HCT116 (cell line): ENCODE results near the gene TRIM62. TPM values are rescaled to one million over a fixed set of nuclear protein-coding genes. Genes with fewer than 3 reads are reported as not detected.

Source experiments
- ATAC-seq: fragments of 200-7000 bp; cut with Tn5 transposase; 2 replicates; pipeline ENCODE4 v1.9.1; 2020; ENCODE audit warnings: mild to moderate bottlenecking, moderate library complexity
- BruUV-seq: library from RNA; stranded (reverse); fragments of 400-500 nt; replicated peaks from 2 replicates; lab custom pipeline; 2021; lab: Mats Ljungman, UMichigan
- CTCF ChIA-PET: fragments of 300-600 bp; sonication (Branson Sonifier 250); formaldehyde crosslinking; loops from one replicate; lab custom pipeline; 2021; ENCODE audit warnings: antibody characterized with exemption; lab: Charles Lee
- POLR2A ChIA-PET: fragments of 300-600, 350-600 bp; sonication (Branson Sonifier 250); formaldehyde crosslinking; loops from one replicate; lab custom pipeline; 2021; ENCODE audit warnings: antibody characterized with exemption; lab: Charles Lee
- RAD21 ChIA-PET, 2 experiments: fragments of 300-600 bp; sonication (Branson Sonifier 250); formaldehyde crosslinking; loops; one replicate each; lab custom pipeline; 2023; ENCODE audit warnings: low total read pairs in 2 of 2; ENCODE audit not compliant: uncharacterized antibody in 2 of 2, unreplicated experiment in 2 of 2, low non-redundant PET in 1 of 2; lab: Charles Lee
- DNase-seq: peaks from one replicate; pipeline ENCODE4 v3.0.0-alpha.2; 2010; ENCODE audit warnings: low read depth, low spot score
- H2AFZ ChIP-seq: fragments of 200-600 bp; shearing (Covaris generic), sonication (generic); 2 replicates; pipeline ENCODE4 v1.6.1; 2017; ENCODE audit warnings: low read depth, mixed run types, mixed read lengths, antibody characterized with exemption, low read length; ENCODE audit not compliant: poor library complexity, severe bottlenecking
- H3K27ac ChIP-seq: 2 replicates; pipeline ENCODE4 v1.5.1; 2012; ENCODE audit warnings: low read depth, low read length
- H3K27me3 ChIP-seq: fragments of 200-600 bp; sonication (generic); 2 replicates; pipeline ENCODE4 v1.6.1; 2016; ENCODE audit warnings: mixed run types, low read length, mixed read lengths; ENCODE audit not compliant: insufficient read depth
- H3K36me3 ChIP-seq, 2 experiments: fragments of 200-500 bp in 1 of 2; fragments of 200-600 bp in 1 of 2; sonication (Bioruptor generic) in 1 of 2; sonication (generic) in 1 of 2; 2 replicates each; pipeline versions ENCODE4 v1.5.1 to v1.6.1; 2014 to 2016; ENCODE audit warnings: low read length in 2 of 2, inconsistent platforms in 1 of 2, mixed read lengths in 1 of 2, mixed run types in 1 of 2; ENCODE audit not compliant: insufficient read depth in 2 of 2, control insufficient read depth in 1 of 2
- H3K4me1 ChIP-seq, 2 experiments: fragments of 200-600 bp in 1 of 2; sonication (generic) in 1 of 2; 2 replicates each; pipeline versions ENCODE4 v1.5.1 to v1.6.1; 2012 to 2017; ENCODE audit warnings: low read length in 2 of 2, inconsistent platforms in 1 of 2, mild to moderate bottlenecking in 1 of 2, mixed read lengths in 1 of 2, mixed run types in 1 of 2, moderate library complexity in 1 of 2; ENCODE audit not compliant: insufficient read depth in 2 of 2, control insufficient read depth in 1 of 2
- H3K4me2 ChIP-seq: fragments of 200-600 bp; sonication (generic); 2 replicates; pipeline ENCODE4 v1.6.1; 2017; ENCODE audit warnings: mixed run types, low read length, mixed read lengths
- H3K4me3 ChIP-seq, 2 experiments: fragments of 200-600 bp in 1 of 2; sonication (generic) in 1 of 2; replicated peaks in 1 of 2; 2 replicates each; pipeline ENCODE4 v1.5.1; 2011 to 2016; ENCODE audit warnings: low read length in 2 of 2, control low read depth in 1 of 2, low read depth in 1 of 2, mild to moderate bottlenecking in 1 of 2, mixed read lengths in 1 of 2, mixed run types in 1 of 2
- H3K79me2 ChIP-seq: fragments of 200-600 bp; sonication (generic); 2 replicates; pipeline ENCODE4 v1.6.1; 2017; ENCODE audit warnings: mild to moderate bottlenecking, mixed run types, low read length, moderate library complexity, mixed read lengths; ENCODE audit not compliant: insufficient read depth
- H3K9ac ChIP-seq: fragments of 200-600 bp; sonication (generic); 2 replicates; pipeline ENCODE4 v1.6.1; 2016; ENCODE audit warnings: low read length, mixed read lengths
- H3K9me2 ChIP-seq: fragments of 200-600 bp; sonication (generic), shearing (Covaris generic); 2 replicates; pipeline ENCODE4 v1.6.1; 2017; ENCODE audit warnings: mixed run types, mild to moderate bottlenecking, moderate library complexity; ENCODE audit not compliant: insufficient read depth
- H3K9me3 ChIP-seq, 2 experiments: fragments of 200-500 bp in 1 of 2; fragments of 200-600 bp in 1 of 2; sonication (Bioruptor generic) in 1 of 2; sonication (generic) in 1 of 2; 2 replicates each; pipeline ENCODE4 v1.6.1; 2014 to 2017; ENCODE audit warnings: low read length in 2 of 2, mixed read lengths in 2 of 2, inconsistent platforms in 1 of 2, low read depth in 1 of 2, mild to moderate bottlenecking in 1 of 2, mixed run types in 1 of 2, moderate library complexity in 1 of 2; ENCODE audit not compliant: control insufficient read depth in 1 of 2, insufficient read depth in 1 of 2
- H4K20me1 ChIP-seq: fragments of 200-600 bp; sonication (generic), shearing (Covaris generic); 2 replicates; pipeline ENCODE4 v1.6.1; 2017; ENCODE audit warnings: mixed run types, mild to moderate bottlenecking, moderate library complexity; ENCODE audit not compliant: insufficient read depth
- CEBPB ChIP-seq: IDR thresholded peaks from 2 replicates; pipeline ENCODE4 v1.6.1; 2012; ENCODE audit warnings: low read depth
- EGR1 ChIP-seq: IDR thresholded peaks from 2 replicates; pipeline ENCODE4 v1.6.1; 2012; ENCODE audit warnings: low read depth
- ELF1 ChIP-seq: IDR thresholded peaks from 2 replicates; pipeline ENCODE4 v1.6.1; 2012; ENCODE audit warnings: low read depth, borderline replicate concordance
- EZH2 ChIP-seq: fragments of 200-600 bp; sonication (generic); IDR thresholded peaks from 2 replicates; pipeline ENCODE4 v1.6.1; 2017; ENCODE audit warnings: antibody characterized with exemption, mixed run types
- FOSL1 ChIP-seq: IDR thresholded peaks from 2 replicates; pipeline ENCODE4 v1.6.1; 2012; ENCODE audit warnings: low read depth
- JUND ChIP-seq: IDR thresholded peaks from 2 replicates; pipeline ENCODE4 v1.6.1; 2012
- POLR2A ChIP-seq: IDR thresholded peaks from 2 replicates; pipeline ENCODE4 v1.7.0; 2011; ENCODE audit warnings: borderline replicate concordance; ENCODE audit not compliant: insufficient read depth, insufficient read length; ENCODE audit errors: extremely low read depth
- POLR2AphosphoS5 ChIP-seq: IDR thresholded peaks from 2 replicates; pipeline ENCODE4 v1.6.1; 2011; ENCODE audit warnings: mild to moderate bottlenecking, low read depth, low read length, moderate library complexity
- RAD21 ChIP-seq: IDR thresholded peaks from 2 replicates; pipeline ENCODE4 v1.6.1; 2012; ENCODE audit warnings: low read depth, mild to moderate bottlenecking
- SIN3A ChIP-seq: IDR thresholded peaks from 2 replicates; pipeline ENCODE4 v1.6.1; 2012; ENCODE audit warnings: low read depth
- SP1 ChIP-seq: IDR thresholded peaks from 2 replicates; pipeline ENCODE4 v1.6.1; 2012; ENCODE audit warnings: low read depth
- TCF7L2 ChIP-seq: IDR thresholded peaks from 2 replicates; pipeline ENCODE4 v1.7.0; 2011; ENCODE audit warnings: borderline replicate concordance, inconsistent platforms; ENCODE audit not compliant: insufficient read depth, insufficient read length; ENCODE audit errors: extremely low read depth
- ZFX ChIP-seq: fragments of 450-650 bp; IDR thresholded peaks from 2 replicates; pipeline ENCODE4 v1.6.1; 2017
- ZNF274 ChIP-seq: fragments of 200-500 bp; sonication (Bioruptor generic); IDR thresholded peaks from 2 replicates; pipeline ENCODE4 v1.6.1; 2014; ENCODE audit warnings: mild to moderate bottlenecking, low read depth, low read length, inconsistent platforms
- intact Hi-C: fragments of 100-400 bp; cut with micrococcal nuclease; formaldehyde crosslinking; loops from 2 replicates; pipeline ENCODE4 v1.10.0; 2022
- total RNA-seq: library from RNA; stranded (reverse); gene quantifications from one replicate; pipeline ENCODE4 v1.2.1, GENCODE V29; 2021; ENCODE audit not compliant: unreplicated experiment
- TF ChIP-seq, protein P1 (sequence below): IDR thresholded peaks from 2 replicates; pipeline ENCODE4 v1.6.1; 2012; ENCODE audit warnings: low read depth
- TF ChIP-seq, protein P2 (sequence below): IDR thresholded peaks from 2 replicates; pipeline ENCODE4 v1.6.1; 2012
- TF ChIP-seq, protein P3 (sequence below), 3 experiments: fragments of 200-600 bp in 1 of 3; sonication (generic) in 1 of 3; IDR thresholded peaks in 2 of 3; conservative IDR thresholded peaks in 1 of 3; 2 replicates each; pipeline ENCODE4 v1.5.1; 2012 to 2017; ENCODE audit warnings: low read depth in 2 of 3, low read length in 2 of 3, antibody characterized with exemption in 1 of 3, borderline replicate concordance in 1 of 3, control low read depth in 1 of 3, mild to moderate bottlenecking in 1 of 3, mixed read lengths in 1 of 3, mixed run types in 1 of 3, moderate library complexity in 1 of 3; ENCODE audit not compliant: insufficient read depth in 1 of 3

The TRIM62 gene
- total RNA-seq, 1 experiment from 2014 or later = 6.5 TPM

DNA sequence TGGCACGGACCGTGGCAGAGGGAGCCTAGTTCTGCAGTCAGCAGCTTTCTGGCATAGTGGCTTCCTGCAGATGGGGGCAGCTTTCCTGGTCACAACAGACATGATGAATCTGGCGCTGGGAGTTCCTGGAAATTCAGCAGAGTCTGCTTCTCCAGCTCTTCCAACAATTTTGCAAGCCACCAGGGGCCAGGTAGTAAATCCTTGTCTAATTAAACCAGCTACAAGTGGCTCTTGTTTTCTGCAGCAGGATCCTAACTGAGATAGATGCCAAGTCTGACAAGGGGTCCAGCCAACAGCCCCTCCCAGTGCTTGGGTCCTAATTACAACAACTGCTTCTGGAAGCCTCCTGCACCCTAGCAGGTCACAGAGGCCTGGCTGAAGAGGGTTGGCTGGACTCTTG is 35.8 kb downstream of the TRIM62 start:
- ATAC-seq (no peak), DNase-seq (no peak)
- Histone ChIP-seq H3K4me3 (no peak overlapping the region), H3K27ac (no peak overlapping the region), H3K27me3 (no peaks in the 10 kb centered on the region), H3K79me2 (no peaks in the 10 kb centered on the region), H3K9me3 (no peaks in the 10 kb centered on the region)
- intact Hi-C loops = no loop called here
- CTCF ChIA-PET = no interaction called here
- TF ChIP-seq POLR2A (no peak), SIN3A (no peak), EGR1 (no peak), CEBPB (no peak), ZNF274 (no peak), JUND (no peak), RAD21 (no peak), ELF1 (no peak), EZH2 (no peak), ZFX (no peak), POLR2AphosphoS5 (no peak), FOSL1 (no peak), SP1 (no peak), TCF7L2 (no peak)
- TF ChIP-seq, protein P1, sequence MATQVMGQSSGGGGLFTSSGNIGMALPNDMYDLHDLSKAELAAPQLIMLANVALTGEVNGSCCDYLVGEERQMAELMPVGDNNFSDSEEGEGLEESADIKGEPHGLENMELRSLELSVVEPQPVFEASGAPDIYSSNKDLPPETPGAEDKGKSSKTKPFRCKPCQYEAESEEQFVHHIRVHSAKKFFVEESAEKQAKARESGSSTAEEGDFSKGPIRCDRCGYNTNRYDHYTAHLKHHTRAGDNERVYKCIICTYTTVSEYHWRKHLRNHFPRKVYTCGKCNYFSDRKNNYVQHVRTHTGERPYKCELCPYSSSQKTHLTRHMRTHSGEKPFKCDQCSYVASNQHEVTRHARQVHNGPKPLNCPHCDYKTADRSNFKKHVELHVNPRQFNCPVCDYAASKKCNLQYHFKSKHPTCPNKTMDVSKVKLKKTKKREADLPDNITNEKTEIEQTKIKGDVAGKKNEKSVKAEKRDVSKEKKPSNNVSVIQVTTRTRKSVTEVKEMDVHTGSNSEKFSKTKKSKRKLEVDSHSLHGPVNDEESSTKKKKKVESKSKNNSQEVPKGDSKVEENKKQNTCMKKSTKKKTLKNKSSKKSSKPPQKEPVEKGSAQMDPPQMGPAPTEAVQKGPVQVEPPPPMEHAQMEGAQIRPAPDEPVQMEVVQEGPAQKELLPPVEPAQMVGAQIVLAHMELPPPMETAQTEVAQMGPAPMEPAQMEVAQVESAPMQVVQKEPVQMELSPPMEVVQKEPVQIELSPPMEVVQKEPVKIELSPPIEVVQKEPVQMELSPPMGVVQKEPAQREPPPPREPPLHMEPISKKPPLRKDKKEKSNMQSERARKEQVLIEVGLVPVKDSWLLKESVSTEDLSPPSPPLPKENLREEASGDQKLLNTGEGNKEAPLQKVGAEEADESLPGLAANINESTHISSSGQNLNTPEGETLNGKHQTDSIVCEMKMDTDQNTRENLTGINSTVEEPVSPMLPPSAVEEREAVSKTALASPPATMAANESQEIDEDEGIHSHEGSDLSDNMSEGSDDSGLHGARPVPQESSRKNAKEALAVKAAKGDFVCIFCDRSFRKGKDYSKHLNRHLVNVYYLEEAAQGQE = no peak
- TF ChIP-seq, protein P2, sequence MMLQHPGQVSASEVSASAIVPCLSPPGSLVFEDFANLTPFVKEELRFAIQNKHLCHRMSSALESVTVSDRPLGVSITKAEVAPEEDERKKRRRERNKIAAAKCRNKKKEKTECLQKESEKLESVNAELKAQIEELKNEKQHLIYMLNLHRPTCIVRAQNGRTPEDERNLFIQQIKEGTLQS = no peak
- TF ChIP-seq, protein P3, sequence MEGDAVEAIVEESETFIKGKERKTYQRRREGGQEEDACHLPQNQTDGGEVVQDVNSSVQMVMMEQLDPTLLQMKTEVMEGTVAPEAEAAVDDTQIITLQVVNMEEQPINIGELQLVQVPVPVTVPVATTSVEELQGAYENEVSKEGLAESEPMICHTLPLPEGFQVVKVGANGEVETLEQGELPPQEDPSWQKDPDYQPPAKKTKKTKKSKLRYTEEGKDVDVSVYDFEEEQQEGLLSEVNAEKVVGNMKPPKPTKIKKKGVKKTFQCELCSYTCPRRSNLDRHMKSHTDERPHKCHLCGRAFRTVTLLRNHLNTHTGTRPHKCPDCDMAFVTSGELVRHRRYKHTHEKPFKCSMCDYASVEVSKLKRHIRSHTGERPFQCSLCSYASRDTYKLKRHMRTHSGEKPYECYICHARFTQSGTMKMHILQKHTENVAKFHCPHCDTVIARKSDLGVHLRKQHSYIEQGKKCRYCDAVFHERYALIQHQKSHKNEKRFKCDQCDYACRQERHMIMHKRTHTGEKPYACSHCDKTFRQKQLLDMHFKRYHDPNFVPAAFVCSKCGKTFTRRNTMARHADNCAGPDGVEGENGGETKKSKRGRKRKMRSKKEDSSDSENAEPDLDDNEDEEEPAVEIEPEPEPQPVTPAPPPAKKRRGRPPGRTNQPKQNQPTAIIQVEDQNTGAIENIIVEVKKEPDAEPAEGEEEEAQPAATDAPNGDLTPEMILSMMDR (IDR thresholded peaks at IDR 0.05 in 2 of 3, conservative IDR thresholded peaks at IDR 0.05 in 1 of 3; ENCODE audit: borderline replicate concordance in 1 of 3, insufficient read depth in 1 of 3, low read depth in 2 of 3, low read length in 2 of 3) = no peak
- TF ChIP-seq, all 23 proteins: peak for 0
- no peak overlapping the region for H3K4me2 ChIP-seq
- peaks cover 0 to 3% of the 10 kb centered on the region in 2 experiments; a peak in 1 of 4 replicates for H3K36me3 ChIP-seq
- no peak overlapping the region for H3K9ac ChIP-seq
- H3K9me2 ChIP-seq = no peaks in the 10 kb centered on the region
- POLR2A ChIA-PET = no interaction called here
- no TSS peak for BruUV-seq
- H4K20me1 ChIP-seq = no peaks in the 10 kb centered on the region
- H3K4me1 ChIP-seq = 0 out of 4 replicates have a peak, but pooled peaks cover 0 to 2% of the 10 kb centered on the region in 2 experiments
- no peak overlapping the region for H2AFZ ChIP-seq
- RAD21 ChIA-PET = no interaction called here
